ENCODE data around the gene MRPL3. TPM values are rescaled to one million over a fixed set of nuclear protein-coding genes. Genes with fewer than 3 reads are reported as not detected.

Gene MRPL3
- polyA plus RNA-seq, 3 donors: 20.9 to 66.3 (median 62.9) TPM

- Histone ChIP-seq H3K4me3 (replicated peaks in 1 of 3; ENCODE audit: low read depth in 2 of 3, low read length in 3 of 3) (no peak overlapping the region), H3K4me1 (ENCODE audit: control insufficient read depth in 1 of 2, insufficient read depth in 2 of 2, low read length in 2 of 2) (no peaks in the 10 kb centered on the region), H3K36me3 (replicated peaks in 1 of 2; ENCODE audit: control insufficient read depth in 1 of 2, insufficient read depth in 2 of 2, low read length in 2 of 2) (no peaks in the 10 kb centered on the region), H4K20me1 (ENCODE audit: insufficient read depth, low read length) (no peaks in the 10 kb centered on the region), H3K4me2 (replicated peaks; ENCODE audit: extremely low read depth, low read length, poor library complexity, severe bottlenecking) (no peak overlapping the region), H3K79me2 (ENCODE audit: insufficient read depth, low read length) (no peaks in the 10 kb centered on the region), H3K9me3 (replicated peaks in 1 of 2; ENCODE audit: control insufficient read depth in 1 of 2, insufficient read depth in 1 of 2, low read length in 2 of 2) (no peaks in the 10 kb centered on the region), H3K27me3 (ENCODE audit: control insufficient read depth in 2 of 2, insufficient read depth in 2 of 2, low read length in 2 of 2) (no peaks in the 10 kb centered on the region), H2AFZ (ENCODE audit: insufficient read depth, low read depth, low read length, poor library complexity, severe bottlenecking) (no peak overlapping the region), H3K27ac (ENCODE audit: low read depth in 1 of 2, low read length in 2 of 2) (no peak overlapping the region), H3K9ac (ENCODE audit: insufficient read depth, low read length, poor library complexity, severe bottlenecking) (no peak overlapping the region)
- no peak for DNase-seq
- H3K27me3 Mint-ChIP-seq (ENCODE audit: low read depth in 3 of 3): peaks cover 1 to 2% (median 2%) of the 10 kb centered on the region in 3 donors
- H3K4me3 Mint-ChIP-seq: no peak overlapping the region
- TF ChIP-seq, protein P1, sequence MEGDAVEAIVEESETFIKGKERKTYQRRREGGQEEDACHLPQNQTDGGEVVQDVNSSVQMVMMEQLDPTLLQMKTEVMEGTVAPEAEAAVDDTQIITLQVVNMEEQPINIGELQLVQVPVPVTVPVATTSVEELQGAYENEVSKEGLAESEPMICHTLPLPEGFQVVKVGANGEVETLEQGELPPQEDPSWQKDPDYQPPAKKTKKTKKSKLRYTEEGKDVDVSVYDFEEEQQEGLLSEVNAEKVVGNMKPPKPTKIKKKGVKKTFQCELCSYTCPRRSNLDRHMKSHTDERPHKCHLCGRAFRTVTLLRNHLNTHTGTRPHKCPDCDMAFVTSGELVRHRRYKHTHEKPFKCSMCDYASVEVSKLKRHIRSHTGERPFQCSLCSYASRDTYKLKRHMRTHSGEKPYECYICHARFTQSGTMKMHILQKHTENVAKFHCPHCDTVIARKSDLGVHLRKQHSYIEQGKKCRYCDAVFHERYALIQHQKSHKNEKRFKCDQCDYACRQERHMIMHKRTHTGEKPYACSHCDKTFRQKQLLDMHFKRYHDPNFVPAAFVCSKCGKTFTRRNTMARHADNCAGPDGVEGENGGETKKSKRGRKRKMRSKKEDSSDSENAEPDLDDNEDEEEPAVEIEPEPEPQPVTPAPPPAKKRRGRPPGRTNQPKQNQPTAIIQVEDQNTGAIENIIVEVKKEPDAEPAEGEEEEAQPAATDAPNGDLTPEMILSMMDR (IDR thresholded peaks at IDR 0.05): no peak
- intact Hi-C loops (cut with micrococcal nuclease): no loop called here
- no peak overlapping the region for H3K27ac Mint-ChIP-seq
- no peaks in the 10 kb centered on the region for H3K9me3 Mint-ChIP-seq
- no peaks in the 10 kb centered on the region for H3K36me3 Mint-ChIP-seq
- H3K4me1 Mint-ChIP-seq: no peaks in the 10 kb centered on the region
Measured at GRCh38 chr3:131540143-131540542, 37.4 kb upstream of the MRPL3 start.

- Histone ChIP-seq H3K4me2 (replicated peaks; ENCODE audit: extremely low read depth, low read length, poor library complexity, severe bottlenecking) (no peak overlapping the region), H3K27ac (ENCODE audit: low read depth in 1 of 2, low read length in 2 of 2) (no peak overlapping the region), H3K4me3 (replicated peaks in 1 of 3; ENCODE audit: low read depth in 2 of 3, low read length in 3 of 3) (no peak overlapping the region), H3K9me3 (replicated peaks in 1 of 2; ENCODE audit: control insufficient read depth in 1 of 2, insufficient read depth in 1 of 2, low read length in 2 of 2) (no peaks in the 10 kb centered on the region), H4K20me1 (ENCODE audit: insufficient read depth, low read length) (no peaks in the 10 kb centered on the region), H3K9ac (ENCODE audit: insufficient read depth, low read length, poor library complexity, severe bottlenecking) (no peak overlapping the region), H3K36me3 (replicated peaks in 1 of 2; ENCODE audit: control insufficient read depth in 1 of 2, insufficient read depth in 2 of 2, low read length in 2 of 2) (no peaks in the 10 kb centered on the region), H2AFZ (ENCODE audit: insufficient read depth, low read depth, low read length, poor library complexity, severe bottlenecking) (no peak overlapping the region), H3K79me2 (ENCODE audit: insufficient read depth, low read length) (no peaks in the 10 kb centered on the region), H3K4me1 (ENCODE audit: control insufficient read depth in 1 of 2, insufficient read depth in 2 of 2, low read length in 2 of 2) (no peaks in the 10 kb centered on the region), H3K27me3 (ENCODE audit: control insufficient read depth in 2 of 2, insufficient read depth in 2 of 2, low read length in 2 of 2) (no peaks in the 10 kb centered on the region)
- no peak for DNase-seq
- H3K36me3 Mint-ChIP-seq: no peaks in the 10 kb centered on the region
- H3K27me3 Mint-ChIP-seq (ENCODE audit: low read depth in 3 of 3): peaks cover 0 to 2% (median 0%) of the 10 kb centered on the region in 3 donors
- intact Hi-C loops (cut with micrococcal nuclease): no loop called here
- H3K9me3 Mint-ChIP-seq: no peaks in the 10 kb centered on the region
- no peak overlapping the region for H3K27ac Mint-ChIP-seq
- 100% methylated on average over 1 of the region's 1 CpG for WGBS (ENCODE audit: insufficient coverage)
- no peaks in the 10 kb centered on the region for H3K4me1 Mint-ChIP-seq
- H3K4me3 Mint-ChIP-seq: no peak overlapping the region
- TF ChIP-seq, protein P1 (IDR thresholded peaks at IDR 0.05): no peak
Measured at GRCh38 chr3:131538968-131539367, 36.2 kb upstream of the MRPL3 start.

Measured in CD14-positive monocyte (primary cell).